Measurements from ENCODE around the gene ARL15.

DNA sequence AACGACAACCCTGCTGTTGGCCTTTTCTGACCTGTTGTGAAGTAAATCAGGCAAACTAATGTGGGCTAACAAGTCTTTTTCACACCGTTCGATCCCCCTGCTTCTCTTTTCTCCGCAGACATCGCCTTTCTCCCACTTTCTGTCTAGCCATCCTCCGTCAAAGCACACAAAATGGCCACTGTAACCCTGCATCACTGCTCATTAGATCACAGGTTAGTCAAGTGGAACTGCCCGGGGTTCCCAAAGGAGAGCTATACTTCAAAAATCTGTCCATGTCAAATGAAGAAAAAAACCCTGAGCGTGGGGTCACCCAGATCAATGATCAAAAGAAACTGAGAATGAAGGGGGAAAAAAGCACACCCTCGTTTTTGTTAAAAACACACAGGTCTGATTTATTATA is 212.1 kb downstream of the ARL15 start:
- TF ChIP-seq, protein P1, sequence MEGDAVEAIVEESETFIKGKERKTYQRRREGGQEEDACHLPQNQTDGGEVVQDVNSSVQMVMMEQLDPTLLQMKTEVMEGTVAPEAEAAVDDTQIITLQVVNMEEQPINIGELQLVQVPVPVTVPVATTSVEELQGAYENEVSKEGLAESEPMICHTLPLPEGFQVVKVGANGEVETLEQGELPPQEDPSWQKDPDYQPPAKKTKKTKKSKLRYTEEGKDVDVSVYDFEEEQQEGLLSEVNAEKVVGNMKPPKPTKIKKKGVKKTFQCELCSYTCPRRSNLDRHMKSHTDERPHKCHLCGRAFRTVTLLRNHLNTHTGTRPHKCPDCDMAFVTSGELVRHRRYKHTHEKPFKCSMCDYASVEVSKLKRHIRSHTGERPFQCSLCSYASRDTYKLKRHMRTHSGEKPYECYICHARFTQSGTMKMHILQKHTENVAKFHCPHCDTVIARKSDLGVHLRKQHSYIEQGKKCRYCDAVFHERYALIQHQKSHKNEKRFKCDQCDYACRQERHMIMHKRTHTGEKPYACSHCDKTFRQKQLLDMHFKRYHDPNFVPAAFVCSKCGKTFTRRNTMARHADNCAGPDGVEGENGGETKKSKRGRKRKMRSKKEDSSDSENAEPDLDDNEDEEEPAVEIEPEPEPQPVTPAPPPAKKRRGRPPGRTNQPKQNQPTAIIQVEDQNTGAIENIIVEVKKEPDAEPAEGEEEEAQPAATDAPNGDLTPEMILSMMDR (IDR thresholded peaks at IDR 0.05; ENCODE audit: low read depth, low read length), result no peak
- TF ChIP-seq POLR2A (IDR thresholded peaks at IDR 0.05; ENCODE audit: extremely low read depth, insufficient read length), result no peak
- TF ChIP-seq, protein P2, sequence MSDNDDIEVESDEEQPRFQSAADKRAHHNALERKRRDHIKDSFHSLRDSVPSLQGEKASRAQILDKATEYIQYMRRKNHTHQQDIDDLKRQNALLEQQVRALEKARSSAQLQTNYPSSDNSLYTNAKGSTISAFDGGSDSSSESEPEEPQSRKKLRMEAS (IDR thresholded peaks at IDR 0.05; ENCODE audit: low read depth, low read length), result no peak
